Activated effector memory CD4-positive, alpha-beta T cell treated with anti-CD3 and anti-CD28 coated beads, Interleukin-2, amount 50 U/mL, for 16 hours (primary cell): ENCODE measurements around the gene PRDM7.
"Not testable (repeated sequence)": the region's sequence is repeated elsewhere in the genome, so short reads cannot be mapped to it uniquely, and the experiment has no call there.

Experiments used
- DNase-seq: peaks from one replicate; pipeline ENCODE4 v3.0.0-alpha.2; 2020

Gene PRDM7

DNA sequence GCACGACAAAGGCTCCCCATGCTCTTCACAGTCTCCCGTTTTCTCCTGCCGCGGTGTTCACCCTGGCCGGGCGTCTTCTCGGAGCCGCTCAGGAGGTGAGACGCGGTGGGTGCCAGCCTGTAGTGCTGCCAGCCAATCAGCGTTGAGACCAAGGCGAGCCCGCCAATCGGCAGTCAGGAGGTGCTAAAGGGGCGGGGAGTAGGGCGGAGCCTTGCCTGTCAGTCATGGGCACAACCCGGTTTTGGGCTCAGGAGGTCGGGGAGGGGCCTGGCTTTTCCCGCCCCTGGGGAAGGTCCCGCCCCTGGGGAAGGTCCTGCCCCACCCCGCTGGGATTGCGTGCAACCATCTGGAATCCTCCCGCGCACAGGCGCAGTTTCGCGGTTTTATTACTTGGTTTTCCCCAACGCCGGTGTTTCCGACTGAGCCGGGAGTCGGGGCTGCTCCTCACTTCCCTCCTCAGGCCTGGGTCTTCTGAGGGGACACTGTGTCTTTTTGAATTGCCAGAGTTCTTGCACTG, at the start of gene PRDM7:
TSS of gene PRDM7 (minus strand) at position 92 of the 517 bp plus-strand sequence. CDS start 1,421 bp downstream, outside the sequence.
- DNase-seq, result peak; percentile 99

DNA sequence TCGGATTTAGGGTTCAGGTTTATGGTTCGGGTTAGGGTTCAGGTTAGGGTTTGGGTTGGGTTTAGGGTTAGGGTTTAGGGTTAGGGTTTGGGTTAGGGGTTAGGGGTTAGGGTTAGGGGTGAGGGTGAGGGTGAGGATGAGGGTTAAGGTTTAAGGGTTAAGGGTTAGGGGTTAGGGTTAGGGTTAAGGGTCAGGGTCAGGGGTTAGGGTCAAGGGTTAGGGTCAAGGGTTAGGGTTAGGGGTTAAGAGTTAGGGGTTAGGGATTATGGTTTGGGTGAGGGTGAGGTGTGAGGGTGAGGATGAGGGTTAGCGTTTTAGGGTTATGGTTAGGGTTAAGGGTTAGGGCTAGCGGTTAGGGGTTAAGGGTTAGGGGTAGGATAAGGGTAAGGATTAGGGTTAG, 44.7 kb upstream of the PRDM7 start:
- DNase-seq, result not testable (repeated sequence)

DNA sequence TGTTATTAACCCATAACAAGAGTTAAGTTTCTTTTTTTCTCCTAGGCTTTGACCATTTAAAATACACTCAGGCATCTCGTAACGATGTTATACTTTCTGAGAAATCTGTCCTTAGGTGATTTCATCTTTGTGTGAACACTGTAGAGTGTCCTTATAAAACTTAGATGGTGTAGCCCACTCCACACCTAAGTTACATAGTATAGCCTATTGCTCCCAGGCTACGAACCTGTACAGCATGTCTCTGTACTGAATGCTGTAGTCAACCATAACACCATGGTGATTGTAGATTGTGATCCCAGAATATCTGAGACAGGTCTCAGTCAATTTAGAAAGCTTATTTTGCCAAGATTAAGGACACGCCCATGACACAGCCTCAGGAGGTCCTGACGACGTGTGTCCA, 30.5 kb upstream of the PRDM7 start:
- not testable (repeated sequence) for DNase-seq

DNA sequence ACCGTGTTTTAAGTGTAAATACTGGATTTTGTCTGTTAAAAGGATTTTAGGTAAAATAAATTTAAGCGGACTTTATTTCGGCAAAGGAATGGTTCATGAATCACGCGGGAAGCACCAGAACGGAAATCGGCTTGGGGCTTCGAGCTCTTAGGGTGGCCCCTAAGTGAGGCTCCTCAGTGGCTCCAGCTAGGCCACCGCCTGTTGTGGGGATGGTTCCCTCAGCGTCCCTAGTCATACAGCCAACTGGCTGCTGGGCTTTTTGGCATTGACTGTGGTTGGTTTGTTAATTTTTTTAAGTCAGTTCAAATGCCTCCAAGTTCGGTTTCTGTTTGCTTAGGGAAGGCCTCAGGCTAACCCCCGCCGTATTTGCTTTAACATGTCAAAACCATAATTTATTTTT, 29.9 kb upstream of the PRDM7 start:
- DNase-seq, result not testable (repeated sequence)

DNA sequence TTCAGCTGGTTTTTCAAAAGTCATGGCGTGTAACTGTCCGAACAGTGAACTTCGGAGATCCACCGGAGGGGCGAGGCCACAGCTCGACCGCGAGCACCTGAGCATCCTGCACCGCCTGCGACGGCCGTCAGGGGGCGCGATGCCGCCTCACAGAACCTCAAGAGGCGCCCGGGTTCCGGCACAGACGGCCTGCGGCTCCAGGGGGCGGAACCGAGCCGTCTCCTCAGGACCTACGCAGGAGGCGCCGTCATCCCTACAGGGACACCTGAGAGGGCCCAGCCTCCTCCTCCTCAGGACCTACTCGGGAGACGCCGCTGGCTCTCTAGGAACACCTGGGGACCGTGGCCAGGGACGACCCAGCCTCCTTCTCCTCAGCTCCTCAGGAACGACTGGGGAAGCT, 29.1 kb upstream of the PRDM7 start:
- peak; percentile 83 for DNase-seq

DNA sequence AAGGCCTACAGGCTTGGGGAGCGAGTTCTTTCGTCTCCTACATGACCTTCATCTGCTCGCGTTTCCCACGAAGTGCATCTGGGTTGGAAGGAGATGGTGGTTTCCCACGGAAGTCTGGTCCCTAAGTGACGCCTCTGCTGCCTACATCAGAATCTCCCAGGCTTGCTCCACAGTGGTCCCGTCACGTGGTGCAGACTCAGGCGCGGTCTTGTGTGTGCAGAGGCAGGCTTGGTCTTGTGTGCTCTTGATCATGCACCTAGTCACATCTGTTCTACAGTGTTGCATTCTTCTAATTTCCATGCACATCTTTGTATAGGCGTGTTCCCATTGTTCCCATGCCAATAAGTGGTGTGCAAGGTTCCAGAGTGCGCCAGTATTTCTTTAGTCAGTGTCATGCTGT, 27.6 kb upstream of the PRDM7 start:
- not testable (repeated sequence) for DNase-seq

DNA sequence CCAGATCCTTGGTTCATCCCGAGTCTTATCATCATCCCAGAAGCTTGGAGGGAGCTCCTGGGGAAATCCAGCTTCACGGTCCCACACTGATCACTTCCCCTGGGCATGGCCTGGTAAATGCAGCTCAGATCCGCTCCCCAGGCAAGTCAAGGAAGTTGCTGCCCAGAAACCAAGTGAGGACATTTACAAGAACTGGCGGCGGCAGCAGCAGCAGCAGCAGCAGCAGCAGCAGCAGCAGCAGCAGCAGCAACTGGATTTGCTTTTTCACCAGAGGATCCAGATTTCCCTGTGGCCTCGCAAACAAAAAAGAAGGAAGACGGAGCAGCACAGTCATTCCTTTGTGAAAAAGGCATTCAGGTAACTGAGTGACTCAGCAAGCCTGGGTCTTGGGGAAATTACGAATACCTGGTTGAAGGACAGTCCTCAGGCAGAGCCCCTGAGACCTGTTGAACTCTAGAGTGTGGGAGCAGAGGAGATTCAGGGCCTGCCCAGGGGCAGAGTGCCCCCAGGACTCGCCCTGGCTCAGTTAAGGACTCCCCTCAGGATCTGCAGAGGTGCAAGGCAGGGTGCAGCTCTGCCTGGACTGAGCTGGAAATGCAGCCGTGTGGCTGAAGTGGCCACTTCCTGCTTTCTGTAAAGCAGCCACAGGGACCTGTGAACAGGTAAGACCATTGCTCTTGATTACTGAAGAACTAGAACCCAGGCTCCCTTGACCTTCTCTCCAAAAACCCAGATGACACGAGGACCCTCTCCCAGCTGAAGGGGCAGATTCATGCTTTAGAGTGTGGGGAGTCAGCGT, 25.2 kb upstream of the PRDM7 start:
- DNase-seq, result not testable (repeated sequence)

DNA sequence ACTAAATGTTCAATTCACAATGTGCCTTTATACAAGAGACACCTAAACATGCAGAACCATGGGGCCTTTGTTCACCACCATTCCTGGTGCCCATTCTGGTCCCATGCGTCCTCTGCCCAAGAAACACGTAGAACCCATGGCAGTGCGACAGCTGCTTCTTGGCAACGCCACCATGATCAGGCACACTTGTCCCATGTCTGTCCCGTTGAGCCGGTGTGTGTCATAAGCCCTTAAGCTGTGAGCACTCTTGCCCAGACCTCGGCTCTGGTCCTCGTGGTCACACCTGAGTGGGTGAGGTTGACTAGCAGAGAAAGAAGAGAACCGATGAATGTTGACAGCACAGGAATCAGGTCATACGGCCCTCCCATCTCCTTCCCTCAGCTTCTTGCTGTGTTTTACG, 24.2 kb upstream of the PRDM7 start:
- DNase-seq, result not testable (repeated sequence)

DNA sequence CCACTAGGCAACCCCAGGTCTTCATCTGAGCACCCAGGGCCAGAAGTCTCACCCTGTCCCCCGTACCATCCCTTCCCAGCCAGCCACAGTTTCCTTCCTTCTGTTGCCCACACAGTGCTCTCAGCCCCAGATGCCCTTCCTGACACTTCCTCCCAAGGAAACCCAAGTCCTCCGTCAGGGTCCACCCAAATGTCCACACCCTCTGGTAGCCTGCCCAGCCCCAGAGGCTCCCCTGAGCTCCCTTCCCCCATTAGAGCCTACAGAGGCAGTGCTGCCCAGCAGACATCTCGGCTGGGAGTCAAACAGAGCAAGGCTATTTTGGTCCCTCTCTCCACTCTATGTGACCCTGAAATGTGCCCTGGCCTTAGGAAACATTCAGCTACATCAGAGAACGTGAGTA, 23.7 kb upstream of the PRDM7 start:
- not testable (repeated sequence) for DNase-seq

DNA sequence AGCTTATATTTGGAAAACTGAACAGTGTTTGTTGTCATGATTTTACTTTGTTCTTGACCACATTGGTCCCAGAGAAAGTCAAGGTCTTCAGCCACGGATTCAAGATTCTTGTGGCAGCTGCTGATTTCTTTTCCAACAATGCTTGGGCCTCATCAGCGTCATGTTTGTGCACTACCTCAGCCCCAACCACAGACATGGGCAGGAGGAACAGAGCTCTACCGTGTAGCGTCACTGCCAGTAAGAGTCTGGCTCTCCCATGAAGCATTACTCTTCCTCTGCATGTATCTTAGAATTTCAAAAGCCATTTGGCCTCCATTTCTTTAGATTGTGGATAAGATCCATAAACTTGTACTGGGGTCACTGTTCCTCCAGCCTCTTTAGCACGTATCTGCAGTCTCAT, 23.1 kb upstream of the PRDM7 start:
- DNase-seq, result not testable (repeated sequence)

DNA sequence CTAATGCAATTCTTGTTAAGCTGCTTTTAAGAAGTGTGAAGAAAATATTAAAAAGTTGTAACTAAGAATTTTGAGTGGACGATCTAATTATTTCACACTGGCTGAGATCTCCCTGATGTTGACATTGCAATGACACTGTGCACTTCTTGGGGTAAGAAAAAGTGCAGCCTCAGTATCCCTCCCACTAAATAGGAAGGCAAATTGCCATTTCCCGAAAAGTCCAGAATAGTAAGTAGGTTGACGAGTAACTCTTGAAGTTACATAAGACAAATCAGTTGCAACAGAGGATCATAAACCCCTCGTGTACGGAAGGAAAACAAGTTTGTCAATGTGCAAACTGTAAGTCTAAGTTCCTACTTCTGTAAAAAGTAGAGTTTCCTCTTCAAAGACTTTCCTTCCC, 21.8 kb upstream of the PRDM7 start:
- not testable (repeated sequence) for DNase-seq

DNA sequence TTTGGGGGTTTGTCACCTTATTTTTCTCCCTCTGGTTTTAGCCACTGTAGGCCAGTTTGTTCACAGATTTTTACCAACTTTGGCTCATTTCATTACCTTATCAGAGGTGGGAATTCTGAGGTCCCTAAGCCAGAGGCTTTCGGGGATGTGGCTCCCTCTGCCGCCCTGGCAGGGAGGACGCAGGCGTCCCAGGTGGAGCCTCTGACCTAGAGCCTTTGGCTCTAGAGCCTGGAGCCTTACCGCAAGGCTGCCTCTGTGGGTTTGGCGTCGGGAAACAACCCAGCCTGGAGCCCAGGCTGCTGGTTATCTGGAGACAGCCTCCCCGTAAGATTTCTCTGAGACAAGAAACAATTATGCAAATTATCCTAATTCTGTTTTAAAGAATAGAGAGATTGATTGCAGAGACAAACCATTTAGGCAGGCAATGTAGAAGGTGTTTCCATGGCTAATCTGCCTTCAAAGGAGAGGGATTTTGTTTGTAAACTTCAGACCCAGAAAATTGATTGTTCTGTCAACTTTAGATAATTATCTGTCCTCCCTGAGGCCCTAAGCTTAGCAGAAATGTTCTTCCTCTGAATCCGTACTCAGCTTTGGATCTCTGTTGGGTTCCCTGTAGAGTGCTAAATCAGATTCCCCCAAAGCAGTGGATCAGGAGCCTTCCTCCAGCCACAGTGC, 20.0 kb upstream of the PRDM7 start:
- not testable (repeated sequence) for DNase-seq

DNA sequence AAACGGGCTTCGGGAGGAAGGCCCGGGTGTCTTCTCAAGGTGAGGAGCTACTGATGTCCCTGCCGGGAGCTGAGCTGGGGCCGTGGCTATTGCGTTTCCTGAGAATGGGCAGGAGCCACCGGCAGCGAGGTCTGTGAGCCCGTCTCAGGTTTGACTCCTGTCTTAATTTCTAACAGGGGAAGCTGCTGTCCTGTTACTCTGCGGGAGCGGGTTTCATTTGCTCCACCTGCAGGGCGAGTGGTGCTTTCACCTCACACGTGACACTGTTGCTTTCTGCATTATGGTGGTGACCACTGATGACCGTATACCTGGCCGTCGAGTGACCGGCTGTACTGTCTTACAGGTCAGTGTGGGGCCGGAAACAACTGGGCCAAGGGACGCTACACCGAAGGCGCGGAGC, 17.7 kb upstream of the PRDM7 start:
- not testable (repeated sequence) for DNase-seq

DNA sequence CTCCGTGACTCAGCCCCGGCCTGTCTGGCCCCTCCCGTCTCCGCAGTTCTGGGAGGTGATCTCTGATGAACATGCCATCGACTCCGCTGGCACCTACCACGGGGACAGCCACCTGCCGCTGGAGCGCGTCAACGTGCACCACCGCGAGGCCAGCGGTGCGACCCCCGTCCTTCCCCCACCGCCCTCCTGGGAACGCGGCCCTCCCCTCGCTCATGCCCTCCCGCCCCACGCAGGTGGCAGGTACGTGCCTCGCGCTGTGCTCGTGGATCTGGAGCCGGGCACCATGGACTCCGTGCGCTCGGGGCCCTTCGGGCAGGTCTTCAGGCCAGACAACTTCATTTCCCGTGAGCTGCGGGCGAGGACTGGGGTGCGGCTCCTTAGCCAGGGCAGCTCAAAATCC, 17.2 kb upstream of the PRDM7 start:
- not testable (repeated sequence) for DNase-seq

DNA sequence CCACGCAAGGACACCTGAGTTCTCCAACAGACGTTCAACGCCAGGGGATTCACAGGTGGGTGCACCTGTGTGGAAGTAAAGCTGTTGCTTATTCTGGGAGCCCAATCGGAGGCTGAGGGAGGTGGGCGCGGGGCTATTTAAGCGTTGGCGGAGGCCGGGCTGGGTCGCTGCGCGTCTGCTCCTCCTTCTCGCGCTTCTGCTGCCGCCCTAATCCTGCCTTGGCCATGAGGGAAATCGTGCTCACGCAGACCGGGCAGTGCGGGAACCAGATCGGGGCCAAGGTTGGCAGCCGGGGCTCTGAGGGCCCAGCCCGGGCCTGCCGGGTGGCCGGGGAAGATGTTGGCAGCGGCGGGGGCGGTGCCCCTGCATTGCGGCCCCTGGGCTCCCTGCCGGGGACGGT, 16.7 kb upstream of the PRDM7 start:
- not testable (repeated sequence) for DNase-seq

DNA sequence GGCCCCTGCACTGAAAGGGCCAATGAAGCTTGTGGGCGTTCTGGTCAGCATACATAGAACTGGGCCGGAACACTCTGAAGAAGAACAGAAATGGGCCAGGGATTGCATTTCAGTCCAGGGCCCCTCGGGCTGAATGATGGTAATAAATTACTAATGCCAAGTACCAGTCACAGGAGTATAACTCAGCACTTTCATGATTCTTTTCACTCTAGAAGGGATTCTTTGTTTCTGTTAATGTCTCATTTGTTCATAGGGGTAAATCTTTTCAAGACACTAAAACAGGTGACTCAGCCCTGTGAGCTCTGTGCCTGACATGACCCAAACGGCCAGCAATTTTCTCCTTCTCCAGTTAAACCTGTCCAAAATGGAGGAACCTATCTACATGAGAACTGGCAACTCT, 15.7 kb upstream of the PRDM7 start:
- DNase-seq, result not testable (repeated sequence)

DNA sequence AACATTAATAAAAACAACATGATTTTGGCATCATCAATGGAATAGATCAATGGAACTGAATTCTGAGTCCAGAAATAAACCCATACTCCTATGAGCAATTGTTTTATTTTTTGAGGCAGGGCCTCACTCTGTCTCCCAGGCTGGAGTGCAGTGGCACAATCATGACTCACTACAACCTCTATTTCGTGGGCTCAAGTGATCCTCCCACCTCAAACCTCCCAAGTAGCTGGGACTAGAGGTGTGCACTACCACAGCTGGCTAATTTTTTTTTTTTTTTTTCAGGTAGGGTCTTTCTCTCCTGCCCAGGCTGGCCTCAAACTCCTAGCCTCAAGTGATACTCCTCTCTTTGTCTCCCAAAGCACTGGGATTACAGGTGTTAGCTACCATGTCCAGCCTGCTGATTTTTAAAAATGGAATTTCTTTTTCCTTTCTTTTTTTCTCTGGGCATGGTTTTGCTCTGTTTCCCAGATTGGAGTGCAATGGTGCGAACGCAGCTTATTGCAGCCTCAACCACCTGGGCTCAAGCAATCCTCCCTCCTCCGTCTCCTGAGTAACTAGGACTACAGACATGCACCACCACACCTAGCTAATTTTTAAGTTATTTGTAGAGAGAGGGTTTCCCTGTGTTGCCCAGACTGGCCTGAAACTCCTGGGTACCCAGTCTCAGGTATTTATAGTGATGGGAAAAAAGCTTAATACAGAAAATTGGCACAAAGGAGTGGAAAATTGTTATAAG, 7.3 kb upstream of the PRDM7 start:
- DNase-seq, result no peak

DNA sequence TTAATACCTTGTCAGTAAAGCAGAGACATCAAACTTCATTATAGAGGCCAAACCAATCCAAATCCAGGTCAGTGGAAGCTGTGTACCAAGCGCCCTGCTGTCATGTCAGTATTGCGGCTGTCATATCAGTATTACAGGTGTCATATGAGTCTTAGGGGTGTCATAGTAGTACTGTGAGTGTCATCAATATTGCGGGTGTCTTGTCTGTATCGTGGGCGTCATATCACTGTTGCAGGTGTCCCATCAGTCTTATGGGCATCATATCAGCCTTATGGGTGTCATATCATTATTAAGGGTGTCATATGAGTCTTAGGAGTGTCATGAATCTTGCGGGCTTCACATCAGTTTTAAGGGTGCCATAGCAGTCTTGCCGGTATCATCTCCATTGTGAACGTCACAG, 6.0 kb upstream of the PRDM7 start:
- no peak for DNase-seq

DNA sequence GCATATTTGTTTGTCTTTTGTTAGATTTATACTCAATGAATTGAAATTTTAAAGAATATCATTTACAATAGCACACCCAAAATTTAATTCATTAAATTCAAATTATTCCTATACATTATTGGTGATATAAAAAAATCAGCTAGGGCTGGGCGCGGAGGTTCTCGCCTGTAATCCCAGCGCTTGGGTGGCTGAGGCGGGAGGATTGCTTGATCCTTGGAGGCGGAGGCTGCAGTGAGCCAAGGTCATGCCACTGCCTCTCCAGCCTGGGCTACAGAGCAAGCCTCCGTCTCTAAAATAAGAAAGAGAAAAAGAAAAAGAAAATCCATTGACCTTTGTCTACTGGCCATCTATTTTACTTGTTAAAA, 4.5 kb upstream of the PRDM7 start:
- DNase-seq, result no peak

DNA sequence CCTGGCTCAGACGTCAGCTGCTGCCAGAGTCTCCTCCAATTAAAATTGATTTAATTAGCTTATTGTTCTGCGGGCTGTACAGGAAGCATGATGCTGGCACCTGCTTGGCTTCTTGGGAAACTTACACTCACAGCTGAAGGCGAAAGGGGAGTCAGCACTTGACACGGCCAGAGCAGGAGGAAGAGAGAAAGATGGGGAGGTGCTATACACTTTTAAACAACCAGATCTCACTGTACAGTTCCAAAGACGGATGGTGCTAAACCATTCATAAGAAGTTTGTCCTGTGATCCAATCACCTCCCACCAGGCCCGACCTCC, 1.4 kb upstream of the PRDM7 start:
- DNase-seq, result no peak

DNA sequence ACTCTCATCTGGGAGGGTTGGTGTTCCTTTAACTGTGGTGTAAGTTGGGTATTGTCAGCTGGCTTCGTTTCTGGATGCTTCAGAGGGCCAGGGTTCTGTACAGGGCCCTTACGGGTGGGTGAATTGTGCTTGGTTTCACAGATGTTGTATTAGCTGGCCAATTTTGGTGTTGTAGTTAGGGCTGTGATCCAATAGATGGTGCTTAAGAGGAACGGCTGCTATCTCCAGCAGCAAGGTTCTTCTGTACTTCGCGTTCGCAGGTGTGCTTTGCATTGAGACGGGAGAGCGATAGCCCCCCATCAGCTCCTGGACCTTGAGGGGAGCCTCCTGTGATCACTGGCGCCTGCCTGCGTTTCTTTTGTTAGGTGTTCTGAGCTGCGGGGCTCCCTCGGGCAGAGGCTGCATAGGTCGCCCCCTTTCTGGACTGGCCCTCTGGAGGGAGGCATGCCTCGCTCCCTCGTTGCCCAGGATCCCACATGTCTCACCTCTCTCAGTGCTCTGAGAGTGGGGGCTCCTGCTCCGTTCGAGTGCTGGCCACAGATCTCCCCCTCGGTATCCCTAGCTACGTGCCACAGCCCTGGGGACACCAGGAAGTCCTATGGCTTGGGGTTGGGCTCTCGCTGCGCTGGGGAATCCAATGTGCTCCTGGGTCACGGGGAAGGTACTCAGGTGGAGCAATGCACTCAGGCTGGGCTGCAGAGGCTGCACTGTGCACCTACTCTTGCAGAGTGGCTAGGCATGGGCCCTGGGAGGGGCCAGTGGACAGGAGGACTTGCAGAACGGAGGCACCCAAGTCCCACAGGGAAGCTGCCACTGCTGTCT, 837 bp upstream of the PRDM7 start:
- no peak for DNase-seq

DNA sequence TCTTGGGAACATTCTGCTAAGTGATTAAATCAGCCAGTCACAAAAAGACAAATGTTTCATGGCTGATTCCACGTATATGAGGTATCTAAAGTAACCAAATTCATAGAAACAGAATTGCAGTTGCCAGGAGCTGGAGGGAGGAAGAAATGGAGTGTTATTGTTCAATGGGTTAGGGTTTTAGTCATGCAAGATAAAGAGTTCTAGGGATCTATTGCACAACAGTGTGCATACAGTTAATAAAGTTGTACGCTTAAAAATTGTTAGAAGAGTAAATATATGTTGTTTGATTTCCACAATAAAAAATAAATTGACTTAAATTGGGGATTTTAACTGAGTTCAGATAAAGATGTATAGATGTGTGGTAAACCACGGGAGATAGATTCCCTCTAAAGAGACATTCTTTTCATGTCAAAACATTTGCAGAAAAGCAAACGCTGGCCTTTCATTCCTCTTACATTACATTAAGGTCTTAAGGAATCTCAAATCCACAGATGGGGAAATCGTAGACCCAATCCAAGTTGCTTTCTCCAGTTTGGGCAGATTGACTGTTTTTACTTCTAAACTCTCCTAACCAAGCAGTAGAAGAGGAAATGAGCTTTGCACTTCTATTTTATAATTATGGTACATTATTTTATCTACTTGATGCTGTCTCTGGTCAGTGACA, 4.6 kb downstream of the PRDM7 start:
- DNase-seq, result no peak
